GM23338 (cell line): Measurements from ENCODE around the gene DTNA. TPM values are rescaled to one million over a fixed set of nuclear protein-coding genes. Genes with fewer than 3 reads are reported as not detected.

ENCODE experiments used
- CREB1 ChIP-seq: fragments of 250-450 bp; sonication (Bioruptor Pico); IDR thresholded peaks from 2 replicates; pipeline ENCODE4 v1.5.0; 2020; ENCODE audit warnings: low read depth, mild to moderate bottlenecking, moderate library complexity
- ETS1 ChIP-seq: IDR thresholded peaks from 2 replicates; pipeline ENCODE4 v1.6.1; 2016; ENCODE audit warnings: antibody characterized with exemption
- EZH2 ChIP-seq: fragments of 200-600 bp; sonication (generic); IDR thresholded peaks from one replicate; pipeline ENCODE4 v1.8.0; 2017; ENCODE audit warnings: antibody characterized with exemption, mild to moderate bottlenecking, low read depth; ENCODE audit not compliant: unreplicated experiment
- JUNB ChIP-seq: IDR thresholded peaks from one replicate; pipeline ENCODE4 v1.6.1; 2016; ENCODE audit warnings: antibody characterized with exemption; ENCODE audit not compliant: unreplicated experiment
- NANOG ChIP-seq: IDR thresholded peaks from 2 replicates; pipeline ENCODE4 v1.6.1; 2016; ENCODE audit warnings: antibody characterized with exemption, borderline replicate concordance
- POLR2AphosphoS5 ChIP-seq: IDR thresholded peaks from 2 replicates; pipeline ENCODE4 v1.6.1; 2016; ENCODE audit warnings: antibody characterized with exemption, low read depth
- ZNF114 ChIP-seq: fragments of 250-450 bp; sonication (Bioruptor Pico); IDR thresholded peaks from 2 replicates; pipeline ENCODE4 v1.5.0; 2020; ENCODE audit warnings: mild to moderate bottlenecking, moderate library complexity
- ZNF462 ChIP-seq: fragments of 250-450 bp; sonication (Bioruptor Pico); IDR thresholded peaks from 2 replicates; pipeline ENCODE4 v1.5.0; 2020; ENCODE audit warnings: mild to moderate bottlenecking, moderate library complexity
- polyA plus RNA-seq: library from polyadenylated mRNA; unstranded; fragments of >200 nt; fragmentation: Nextera tagmentation; extraction: Ambion mirVana; gene quantifications from 2 replicates; pipeline ENCODE4 v1.2.1, GENCODE V29; 2016
- total RNA-seq: library from RNA; depleted of rRNA; stranded (reverse); fragments of >200 nt; shearing (Covaris generic); gene quantifications from 2 replicates; pipeline ENCODE4 v1.2.3, GENCODE V29; 2014

The DTNA gene
- total and polyA plus RNA-seq, 2 experiments from 2014 or later, result 11.5 to 25.1 TPM

GRCh38 chr18:34928088-34928753 lies 218.1 kb downstream of the DTNA start (continued):
- TF ChIP-seq ZNF462 (CRISPR knock-in tag), result no peak
- TF ChIP-seq EZH2, result no peak
- TF ChIP-seq JUNB, result no peak
- TF ChIP-seq NANOG, result no peak
- TF ChIP-seq ETS1, result no peak
- no peak for TF ChIP-seq CREB1 (CRISPR knock-in tag)
- TF ChIP-seq POLR2AphosphoS5, result no peak
- no peak for TF ChIP-seq ZNF114 (CRISPR knock-in tag)
